ENCODE results near the gene ZNF618. TPM values are rescaled to one million over a fixed set of nuclear protein-coding genes. Genes with fewer than 3 reads are reported as not detected.

The ZNF618 gene
- total and polyA plus RNA-seq, 2 experiments from 2014 or later, result 2.3 to 5.1 TPM

- peaks cover 67% of the 10 kb centered on the region for H3K79me2 ChIP-seq (ENCODE audit: insufficient read depth)
- H3K9me3 ChIP-seq (ENCODE audit: low read depth), result no peaks in the 10 kb centered on the region
- no peak for TF ChIP-seq EZH2 (IDR thresholded peaks at IDR 0.05; ENCODE audit: insufficient read depth, poor library complexity, severe bottlenecking)
- no peak for TF ChIP-seq EZH2phosphoT487 (IDR thresholded peaks at IDR 0.05; ENCODE audit: insufficient read depth, low read depth)
- no peak overlapping the region for H3K27ac ChIP-seq
- no peak overlapping the region for H3K9ac ChIP-seq
- no peak overlapping the region for H3K4me3 ChIP-seq
- no peaks in the 10 kb centered on the region for H3K36me3 ChIP-seq (ENCODE audit: low read depth)
- H3K9me2 ChIP-seq (ENCODE audit: insufficient read depth), result no peaks in the 10 kb centered on the region
- H2AFZ ChIP-seq, result no peak overlapping the region
- no peaks in the 10 kb centered on the region for H4K20me1 ChIP-seq (ENCODE audit: insufficient read depth)
- DNase-seq, result no peak
- H3K4me1 ChIP-seq (ENCODE audit: insufficient read depth), result no peaks in the 10 kb centered on the region
- no peaks in the 10 kb centered on the region for H3K27me3 ChIP-seq (replicated peaks; ENCODE audit: insufficient read depth)
- in situ Hi-C loops (cut with MboI), result no loop called here
- WGBS, 2 experiments (ENCODE audit: low coverage in 1 of 2, low lambda C conversion rate in 2 of 2, missing lambda C conversion rate in 2 of 2), result 94 to 95% methylated on average over 4 of the region's 4 CpGs
- H3K4me2 ChIP-seq (ENCODE audit: unreplicated experiment), result no peak overlapping the region
- H3F3A ChIP-seq (ENCODE audit: insufficient read depth), result no peaks in the 10 kb centered on the region
Observed at GRCh38 chr9:113898596-113898995, 22.5 kb downstream of the ZNF618 start.

GRCh38 chr9:113899205-113899604, 23.1 kb downstream of the ZNF618 start:
- Histone ChIP-seq H3K4me2 (ENCODE audit: unreplicated experiment) (no peak overlapping the region), H3F3A (ENCODE audit: insufficient read depth) (no peaks in the 10 kb centered on the region), H4K20me1 (ENCODE audit: insufficient read depth) (no peaks in the 10 kb centered on the region), H3K79me2 (ENCODE audit: insufficient read depth) (peaks cover 67% of the 10 kb centered on the region), H3K27ac (no peak overlapping the region), H2AFZ (no peak overlapping the region), H3K36me3 (ENCODE audit: low read depth) (no peaks in the 10 kb centered on the region), H3K9me3 (ENCODE audit: low read depth) (no peaks in the 10 kb centered on the region), H3K9ac (no peak overlapping the region), H3K4me1 (ENCODE audit: insufficient read depth) (no peaks in the 10 kb centered on the region), H3K27me3 (replicated peaks; ENCODE audit: insufficient read depth) (no peaks in the 10 kb centered on the region), H3K9me2 (ENCODE audit: insufficient read depth) (no peaks in the 10 kb centered on the region), H3K4me3 (no peak overlapping the region)
- no peak for TF ChIP-seq EZH2 (IDR thresholded peaks at IDR 0.05; ENCODE audit: insufficient read depth, poor library complexity, severe bottlenecking)
- no peak for TF ChIP-seq EZH2phosphoT487 (IDR thresholded peaks at IDR 0.05; ENCODE audit: insufficient read depth, low read depth)
- in situ Hi-C loops (cut with MboI), result no loop called here
- WGBS, 2 experiments (ENCODE audit: low coverage in 1 of 2, low lambda C conversion rate in 2 of 2, missing lambda C conversion rate in 2 of 2), result 96 to 97% methylated on average over 6 of the region's 6 CpGs
- DNase-seq, result no peak

- 38 to 39% methylated on average over 17 of the region's 17 CpGs for WGBS, 2 experiments (ENCODE audit: low coverage in 1 of 2, low lambda C conversion rate in 2 of 2, missing lambda C conversion rate in 2 of 2)
- in situ Hi-C loops (cut with MboI), result no loop called here
- no peaks in the 10 kb centered on the region for H3K27me3 ChIP-seq (replicated peaks; ENCODE audit: insufficient read depth)
- TF ChIP-seq EZH2phosphoT487 (IDR thresholded peaks at IDR 0.05; ENCODE audit: insufficient read depth, low read depth) (no peak), EZH2 (IDR thresholded peaks at IDR 0.05; ENCODE audit: insufficient read depth, poor library complexity, severe bottlenecking) (no peak)
- H3K9ac ChIP-seq, result no peak overlapping the region
- H3K4me3 ChIP-seq, result no peak overlapping the region
- no peak overlapping the region for H3K4me2 ChIP-seq (ENCODE audit: unreplicated experiment)
- H2AFZ ChIP-seq, result peak overlapping the region; percentile 8; the same call in 1 of the 2 replicates
- H3K36me3 ChIP-seq (ENCODE audit: low read depth), result no peaks in the 10 kb centered on the region
- no peaks in the 10 kb centered on the region for H3K9me2 ChIP-seq (ENCODE audit: insufficient read depth)
- no peaks in the 10 kb centered on the region for H3K9me3 ChIP-seq (ENCODE audit: low read depth)
- DNase-seq, result no peak
- H3K27ac ChIP-seq, result no peak overlapping the region
- H3K4me1 ChIP-seq (ENCODE audit: insufficient read depth), result 0 out of 2 replicates have a peak, but pooled peaks cover 1% of the 10 kb centered on the region
- no peaks in the 10 kb centered on the region for H3F3A ChIP-seq (ENCODE audit: insufficient read depth)
- H3K79me2 ChIP-seq (ENCODE audit: insufficient read depth), result peaks cover 60% of the 10 kb centered on the region
- no peaks in the 10 kb centered on the region for H4K20me1 ChIP-seq (ENCODE audit: insufficient read depth)
Observed at GRCh38 chr9:113901221-113901688, 25.1 kb downstream of the ZNF618 start.

GRCh38 chr9:113903514-113904077, 27.5 kb downstream of the ZNF618 start:
- Histone ChIP-seq H2AFZ (no peak overlapping the region), H3K4me2 (ENCODE audit: unreplicated experiment) (no peak overlapping the region), H3K9me3 (ENCODE audit: low read depth) (no peaks in the 10 kb centered on the region), H3K27ac (no peak overlapping the region), H3K9ac (no peak overlapping the region), H3F3A (ENCODE audit: insufficient read depth) (peaks cover 4% of the 10 kb centered on the region; the same call in 1 of the 2 replicates), H3K4me3 (no peak overlapping the region), H3K4me1 (ENCODE audit: insufficient read depth) (0 out of 2 replicates have a peak, but pooled peaks cover 8% of the 10 kb centered on the region), H3K27me3 (replicated peaks; ENCODE audit: insufficient read depth) (no peaks in the 10 kb centered on the region), H3K9me2 (ENCODE audit: insufficient read depth) (no peaks in the 10 kb centered on the region), H4K20me1 (ENCODE audit: insufficient read depth) (no peaks in the 10 kb centered on the region), H3K36me3 (ENCODE audit: low read depth) (no peaks in the 10 kb centered on the region), H3K79me2 (ENCODE audit: insufficient read depth) (peaks cover 58% of the 10 kb centered on the region)
- no peak for DNase-seq
- WGBS, 2 experiments (ENCODE audit: low coverage in 1 of 2, low lambda C conversion rate in 2 of 2, missing lambda C conversion rate in 2 of 2), result 85 to 90% methylated on average over 4 of the region's 4 CpGs
- TF ChIP-seq EZH2 (IDR thresholded peaks at IDR 0.05; ENCODE audit: insufficient read depth, poor library complexity, severe bottlenecking), result no peak
- no peak for TF ChIP-seq EZH2phosphoT487 (IDR thresholded peaks at IDR 0.05; ENCODE audit: insufficient read depth, low read depth)
- in situ Hi-C loops (cut with MboI), result no loop called here
